HG03097 (cell line): ENCODE results near the gene DNAH14.
"Not testable (repeated sequence)": the region's sequence is repeated elsewhere in the genome, so short reads cannot be mapped to it uniquely, and the experiment has no call there.

Source experiments
- ATAC-seq: cut with Tn5 transposase; IDR thresholded peaks from one replicate; pipeline ENCODE4 v1.9.1; 2021; ENCODE audit not compliant: unreplicated experiment, low FRiP score

The DNAH14 gene

GRCh38 chr1:224920930-224921329 lies 8.5 kb upstream of the DNAH14 start:
- no peak for ATAC-seq

DNA sequence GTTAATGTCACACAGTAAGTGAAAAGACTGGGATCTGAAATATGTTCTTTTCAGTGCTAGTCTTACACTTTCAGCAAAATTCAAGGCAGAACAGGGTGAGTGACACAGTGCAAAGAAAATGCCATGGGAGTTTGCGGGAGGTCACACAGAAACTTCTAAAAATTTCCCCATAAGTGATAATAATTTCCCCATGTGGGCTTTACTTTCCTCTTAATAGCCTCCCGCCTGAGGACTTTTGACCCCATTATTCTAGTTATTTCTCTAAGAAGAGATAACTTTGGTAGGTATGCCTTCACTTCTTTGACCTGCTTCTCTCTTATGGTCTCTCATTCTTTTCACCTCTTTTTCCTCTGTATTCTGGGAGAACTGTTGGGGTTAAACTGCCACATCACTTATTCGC lies 8.1 kb upstream of the DNAH14 start:
- ATAC-seq: no peak

DNA sequence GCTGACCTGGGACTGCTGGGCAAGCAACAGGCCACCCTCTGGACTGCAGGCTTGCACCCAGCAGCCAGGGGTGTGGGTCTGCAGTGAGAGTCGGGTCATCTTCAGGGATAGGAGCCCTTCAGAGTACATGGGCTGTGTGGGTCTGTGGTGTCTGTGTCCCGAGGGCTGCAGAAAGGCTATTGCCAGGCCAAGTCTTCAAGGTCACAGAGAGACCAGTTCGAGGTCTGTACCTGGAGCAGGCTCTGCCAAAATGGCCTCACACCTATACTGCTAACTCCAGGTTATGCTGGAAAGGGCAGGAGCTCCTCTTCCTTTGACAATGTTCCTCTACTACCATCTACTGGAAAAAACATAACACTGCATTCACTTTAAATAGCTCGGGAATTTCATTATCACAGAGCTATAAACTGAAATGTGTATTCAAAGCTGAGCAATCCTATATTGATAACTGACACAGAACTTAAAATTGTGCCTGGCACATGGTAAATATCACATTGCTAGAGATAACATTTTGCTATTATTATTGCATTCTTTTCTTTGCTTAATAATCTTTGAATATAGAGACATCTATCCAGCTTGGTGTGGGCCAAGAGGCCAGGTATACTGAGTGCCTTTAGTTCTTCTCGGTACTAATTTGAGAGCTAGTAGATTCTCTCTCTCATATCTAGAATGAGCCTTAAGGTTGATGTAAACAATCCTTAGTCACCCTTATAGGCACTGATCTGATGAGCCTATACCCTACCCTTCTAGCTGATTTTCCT lies 6.9 kb upstream of the DNAH14 start:
- peak; percentile 63 for ATAC-seq

- ATAC-seq: no peak
These were observed 5.7 kb upstream of the DNAH14 start for GRCh38 chr1:224923726-224924125.

GRCh38 chr1:224927631-224928030 lies 1.8 kb upstream of the DNAH14 start:
- not testable (repeated sequence) for ATAC-seq

DNA sequence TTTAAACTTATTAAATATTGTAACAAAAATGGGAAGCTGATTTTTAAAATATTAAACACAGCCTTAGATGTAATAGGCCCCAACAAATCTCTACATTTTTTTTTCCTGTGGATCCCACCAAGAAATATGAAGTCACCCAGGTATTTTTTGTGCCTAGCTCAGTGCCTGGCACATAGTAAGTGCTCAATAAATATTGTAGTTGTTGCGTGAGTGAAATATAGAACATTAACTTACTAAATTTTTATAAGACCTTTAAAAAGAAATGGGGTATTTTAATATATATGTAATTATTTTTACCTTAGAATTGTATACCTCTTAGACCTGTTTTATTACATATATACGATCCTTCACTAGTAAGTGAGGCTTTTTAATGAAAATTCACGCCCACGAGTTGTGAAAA lies 569 bp upstream of the DNAH14 start:
- ATAC-seq: no peak

- ATAC-seq: no peak
These were observed 2.1 kb downstream of the DNAH14 start for GRCh38 chr1:224931605-224932004.

GRCh38 chr1:224932607-224933249 lies 3.3 kb downstream of the DNAH14 start:
- ATAC-seq: no peak

GRCh38 chr1:224933584-224933983 lies 4.1 kb downstream of the DNAH14 start:
- no peak for ATAC-seq

DNA sequence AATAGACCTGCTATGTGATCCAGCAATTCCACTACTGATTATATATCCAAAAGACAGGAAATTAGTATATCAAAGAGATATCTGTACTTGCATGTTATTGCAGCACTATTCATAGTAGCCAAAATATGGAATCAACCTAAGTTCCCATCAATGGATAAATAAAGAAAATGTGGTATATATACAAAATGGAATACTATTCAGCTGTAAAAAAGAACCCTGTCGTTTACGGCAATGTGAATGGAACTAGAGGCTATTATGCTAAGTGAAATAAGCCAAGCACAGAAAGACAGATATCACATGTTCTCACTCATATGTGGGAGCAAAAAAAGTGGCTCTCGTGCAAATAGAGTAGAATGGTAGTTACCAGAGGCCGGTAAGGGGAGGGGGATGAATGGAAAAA lies 9.2 kb downstream of the DNAH14 start:
- ATAC-seq: no peak

DNA sequence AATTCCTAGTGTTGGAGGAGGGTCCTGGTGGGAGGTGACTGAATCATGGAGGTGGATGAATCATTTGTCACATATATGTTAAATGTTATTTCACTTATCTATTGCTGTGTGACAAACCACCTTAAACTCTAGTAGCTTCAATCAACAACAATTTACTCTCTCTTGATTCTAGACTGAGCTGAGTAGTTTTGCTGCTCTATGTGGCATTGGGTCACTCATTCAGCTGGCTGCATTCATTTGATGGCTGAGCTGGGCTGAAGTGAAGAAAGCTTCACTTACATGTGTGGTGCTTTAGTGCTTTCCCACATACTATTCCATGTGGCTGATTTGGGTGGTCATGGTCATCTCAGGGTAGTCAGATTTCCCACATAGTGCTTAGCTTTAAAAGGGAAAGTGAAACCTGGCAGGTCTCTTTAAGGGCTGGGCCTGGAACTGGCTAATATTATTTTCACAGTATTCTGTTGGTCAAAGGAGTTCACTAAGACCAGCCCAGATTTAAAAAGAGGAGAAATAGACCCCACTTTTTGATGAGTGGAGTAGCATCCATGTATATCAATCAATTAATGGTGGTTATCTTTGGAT lies 10.5 kb downstream of the DNAH14 start:
- ATAC-seq: no peak

DNA sequence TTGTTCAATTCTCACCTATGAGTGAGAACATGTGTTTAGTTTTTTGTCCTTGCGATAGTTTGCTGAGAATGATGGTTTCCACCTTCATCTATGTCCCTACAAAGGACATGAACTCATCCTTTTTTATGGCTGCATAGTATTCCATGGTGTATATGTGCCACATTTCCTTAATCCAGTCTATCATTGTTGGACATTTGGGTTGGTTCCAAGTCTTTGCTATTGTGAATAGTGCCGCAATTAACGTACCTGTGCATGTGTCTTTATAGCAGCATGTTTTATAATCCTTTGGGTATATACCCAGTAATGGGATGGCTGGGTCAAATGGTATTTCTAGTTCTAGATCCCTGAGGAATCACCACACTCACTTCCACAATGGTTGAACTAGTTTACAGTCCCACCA lies 11.3 kb downstream of the DNAH14 start:
- not testable (repeated sequence) for ATAC-seq

GRCh38 chr1:224945651-224946348 lies 16.3 kb downstream of the DNAH14 start:
- not testable (repeated sequence) for ATAC-seq

- ATAC-seq: not testable (repeated sequence)
These were observed 16.8 kb downstream of the DNAH14 start for GRCh38 chr1:224946349-224946691.

GRCh38 chr1:224957696-224958095 lies 28.2 kb downstream of the DNAH14 start:
- ATAC-seq: no peak

GRCh38 chr1:224958490-224958889 lies 29.0 kb downstream of the DNAH14 start:
- ATAC-seq: no peak

GRCh38 chr1:224959115-224959514 lies 29.6 kb downstream of the DNAH14 start:
- no peak for ATAC-seq

- ATAC-seq: no peak
These were observed 30.2 kb downstream of the DNAH14 start for GRCh38 chr1:224959656-224960055.

- ATAC-seq: no peak
These were observed 50.7 kb downstream of the DNAH14 start for GRCh38 chr1:224980181-224980580.

DNA sequence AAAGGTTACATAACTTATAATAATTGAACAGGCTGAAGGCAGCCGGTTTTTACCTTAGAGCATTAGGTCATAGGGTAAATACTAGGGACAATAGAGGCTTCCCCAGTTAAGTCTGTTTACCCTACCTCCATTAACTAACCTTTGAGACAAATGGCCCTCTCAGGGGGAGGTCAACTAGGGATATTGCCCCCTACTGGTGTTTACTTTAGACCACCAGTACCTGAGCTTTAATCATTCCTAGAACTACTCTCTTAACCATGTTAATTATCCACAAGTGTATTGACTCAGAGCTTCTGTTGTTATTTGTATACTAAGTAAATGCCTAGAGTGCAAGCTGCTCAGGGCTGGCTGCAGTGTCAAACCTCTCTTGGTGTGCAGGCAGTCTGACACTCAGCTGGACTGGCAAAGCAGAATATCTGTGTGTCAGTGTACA lies 52.5 kb downstream of the DNAH14 start:
- ATAC-seq: not testable (repeated sequence)

- no peak for ATAC-seq
These were observed 58.6 kb downstream of the DNAH14 start for GRCh38 chr1:224988042-224988441.
